CD14-positive monocyte (primary cell): ENCODE data around the gene WWTR1. TPM values are rescaled to one million over a fixed set of nuclear protein-coding genes. Genes with fewer than 3 reads are reported as not detected.

ENCODE experiments used
- DNase-seq, 3 donors: peaks; one replicate each; pipeline ENCODE4 v3.0.0-alpha.2; 2011 to 2022
- H2AFZ ChIP-seq: 2 replicates; pipeline ENCODE4 v1.6.0; 2012; ENCODE audit warnings: mild to moderate bottlenecking, low read depth, low read length, inconsistent platforms; ENCODE audit not compliant: insufficient read depth, poor library complexity, severe bottlenecking
- H3K27ac ChIP-seq, 2 donors: 1 replicate in 1 of 2; 2 replicates in 1 of 2; pipeline ENCODE4 v1.5.1; 2012 to 2013; ENCODE audit warnings: low read length in 2 of 2, control low read depth in 1 of 2, inconsistent platforms in 1 of 2, low read depth in 1 of 2, mild to moderate bottlenecking in 1 of 2
- H3K27me3 ChIP-seq, 2 donors: one replicate each; pipeline versions ENCODE4 v1.6.0 to v1.6.1; 2011 to 2013; ENCODE audit warnings: low read length in 2 of 2; ENCODE audit not compliant: control insufficient read depth in 2 of 2, insufficient read depth in 2 of 2
- H3K36me3 ChIP-seq, 2 donors: replicated peaks in 1 of 2; 1 replicate in 1 of 2; 2 replicates in 1 of 2; pipeline versions ENCODE4 v1.5.1 to v1.6.1; 2012 to 2013; ENCODE audit warnings: low read length in 2 of 2, control low read depth in 1 of 2, inconsistent platforms in 1 of 2, mild to moderate bottlenecking in 1 of 2; ENCODE audit not compliant: insufficient read depth in 2 of 2, control insufficient read depth in 1 of 2
- H3K4me1 ChIP-seq, 2 donors: 1 replicate in 1 of 2; 2 replicates in 1 of 2; pipeline versions ENCODE4 v1.5.1 to v1.6.1; 2012 to 2013; ENCODE audit warnings: low read length in 2 of 2, control low read depth in 1 of 2, inconsistent platforms in 1 of 2, mild to moderate bottlenecking in 1 of 2, moderate library complexity in 1 of 2; ENCODE audit not compliant: insufficient read depth in 2 of 2, control insufficient read depth in 1 of 2
- H3K4me2 ChIP-seq: replicated peaks from 2 replicates; pipeline ENCODE3; 2012; ENCODE audit warnings: low read length, moderate library complexity, mild to moderate bottlenecking; ENCODE audit not compliant: poor library complexity, severe bottlenecking; ENCODE audit errors: extremely low read depth
- H3K4me3 ChIP-seq, 3 experiments: fragments of 200-600 bp in 1 of 3; sonication (generic) in 1 of 3; replicated peaks in 1 of 3; 1 replicate in 2 of 3; 2 replicates in 1 of 3; pipeline ENCODE4 v1.5.1; 2011 to 2013; ENCODE audit warnings: low read length in 3 of 3, mild to moderate bottlenecking in 3 of 3, control low read depth in 2 of 3, low read depth in 2 of 3, inconsistent platforms in 1 of 3, moderate library complexity in 1 of 3
- H3K79me2 ChIP-seq: 2 replicates; pipeline ENCODE4 v1.6.0; 2012; ENCODE audit warnings: mild to moderate bottlenecking, control low read depth, inconsistent platforms, low read length, moderate library complexity; ENCODE audit not compliant: insufficient read depth
- H3K9ac ChIP-seq: 2 replicates; pipeline ENCODE4 v1.6.0; 2017; ENCODE audit warnings: low read length, mild to moderate bottlenecking; ENCODE audit not compliant: insufficient read depth, poor library complexity, severe bottlenecking
- H3K9me3 ChIP-seq, 2 donors: replicated peaks in 1 of 2; 1 replicate in 1 of 2; 2 replicates in 1 of 2; pipeline versions ENCODE4 v1.5.1 to v1.6.1; 2012 to 2013; ENCODE audit warnings: low read length in 2 of 2, control low read depth in 1 of 2; ENCODE audit not compliant: control insufficient read depth in 1 of 2, insufficient read depth in 1 of 2
- H4K20me1 ChIP-seq: 2 replicates; pipeline ENCODE4 v1.6.0; 2012; ENCODE audit warnings: mild to moderate bottlenecking, low read length, control low read depth, moderate library complexity; ENCODE audit not compliant: insufficient read depth
- H3K27ac Mint-ChIP-seq, 7 donors: one replicate each; pipeline ENCODE4 v1.8.0; 2020; ENCODE audit warnings: mild to moderate bottlenecking in 7 of 7, mixed read lengths in 7 of 7, moderate library complexity in 6 of 7, inconsistent platforms in 2 of 7
- H3K27me3 Mint-ChIP-seq, 3 donors: one replicate each; pipeline ENCODE4 v1.8.0; 2021 to 2022; ENCODE audit warnings: low read depth in 3 of 3, mild to moderate bottlenecking in 3 of 3, mixed read lengths in 3 of 3, moderate library complexity in 3 of 3, inconsistent platforms in 1 of 3
- H3K36me3 Mint-ChIP-seq, 2 donors: one replicate each; pipeline ENCODE4 v1.8.0; 2020; ENCODE audit warnings: mixed read lengths in 2 of 2, inconsistent platforms in 1 of 2, mild to moderate bottlenecking in 1 of 2
- H3K4me1 Mint-ChIP-seq: one replicate; pipeline ENCODE4 v1.8.0; 2020; ENCODE audit warnings: mild to moderate bottlenecking, mixed read lengths
- H3K4me3 Mint-ChIP-seq, 2 donors: one replicate each; pipeline ENCODE4 v1.8.0; 2020; ENCODE audit warnings: mild to moderate bottlenecking in 2 of 2, mixed read lengths in 2 of 2, moderate library complexity in 1 of 2
- H3K9me3 Mint-ChIP-seq, 7 donors: one replicate each; pipeline ENCODE4 v1.8.0; 2020 to 2022; ENCODE audit warnings: mixed read lengths in 7 of 7, mild to moderate bottlenecking in 6 of 7, moderate library complexity in 6 of 7, inconsistent platforms in 2 of 7
- WGBS: methylation state at CpG from one replicate; pipeline ENCODE4 v1.1.5; 2013; ENCODE audit warnings: missing lambda C conversion rate; ENCODE audit not compliant: insufficient coverage; 5-methylcytosine and 5-hydroxymethylcytosine counted together
- intact Hi-C, 2 donors: fragments of 100-400 bp; cut with micrococcal nuclease; formaldehyde crosslinking; loops; one replicate each; pipeline versions ENCODE4 v1.15.0 to v1.15.1; 2023
- polyA plus RNA-seq, 3 donors: library from polyadenylated mRNA; depleted of rRNA in 1 of 3; unstranded in 2 of 3; stranded (reverse) in 1 of 3; fragments of 300-500 nt in 2 of 3; fragments of >200 nt in 1 of 3; fragmentation: Illumina TruSeq in 2 of 3; gene quantifications; 1 replicate in 2 of 3; 2 replicates in 1 of 3; pipeline ENCODE4 v1.2.3, GENCODE V29; 2012 to 2021
- TF ChIP-seq, protein P1 (sequence below): fragments of 200-600 bp; IDR thresholded peaks from one replicate; pipeline ENCODE4 v1.8.0; 2022; ENCODE audit warnings: antibody characterized with exemption, mild to moderate bottlenecking

WWTR1 gene
- polyA plus RNA-seq, 3 donors, result not detected

DNA sequence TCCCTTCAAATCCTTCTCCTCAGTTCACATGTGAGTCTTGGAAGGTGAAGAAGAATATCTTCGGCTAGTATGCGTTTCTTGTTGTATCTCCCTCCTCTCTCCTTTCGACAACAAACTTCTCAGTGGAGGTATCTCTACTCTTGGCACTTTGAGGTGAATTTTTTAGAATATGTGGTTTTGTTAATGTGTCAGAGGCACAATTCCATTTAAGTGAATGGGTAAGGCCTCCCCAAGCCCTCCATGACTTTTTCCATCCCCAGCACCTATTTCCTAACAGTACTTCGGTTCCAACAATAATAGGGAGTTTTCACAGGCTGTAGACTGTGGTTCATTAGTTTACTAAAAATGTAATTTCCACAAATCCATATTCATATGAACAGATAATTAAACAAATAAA is 109.2 kb downstream of the WWTR1 start:
- H4K20me1 ChIP-seq, result no peaks in the 10 kb centered on the region
- no peaks in the 10 kb centered on the region for H3K4me1 Mint-ChIP-seq
- TF ChIP-seq, protein P1, sequence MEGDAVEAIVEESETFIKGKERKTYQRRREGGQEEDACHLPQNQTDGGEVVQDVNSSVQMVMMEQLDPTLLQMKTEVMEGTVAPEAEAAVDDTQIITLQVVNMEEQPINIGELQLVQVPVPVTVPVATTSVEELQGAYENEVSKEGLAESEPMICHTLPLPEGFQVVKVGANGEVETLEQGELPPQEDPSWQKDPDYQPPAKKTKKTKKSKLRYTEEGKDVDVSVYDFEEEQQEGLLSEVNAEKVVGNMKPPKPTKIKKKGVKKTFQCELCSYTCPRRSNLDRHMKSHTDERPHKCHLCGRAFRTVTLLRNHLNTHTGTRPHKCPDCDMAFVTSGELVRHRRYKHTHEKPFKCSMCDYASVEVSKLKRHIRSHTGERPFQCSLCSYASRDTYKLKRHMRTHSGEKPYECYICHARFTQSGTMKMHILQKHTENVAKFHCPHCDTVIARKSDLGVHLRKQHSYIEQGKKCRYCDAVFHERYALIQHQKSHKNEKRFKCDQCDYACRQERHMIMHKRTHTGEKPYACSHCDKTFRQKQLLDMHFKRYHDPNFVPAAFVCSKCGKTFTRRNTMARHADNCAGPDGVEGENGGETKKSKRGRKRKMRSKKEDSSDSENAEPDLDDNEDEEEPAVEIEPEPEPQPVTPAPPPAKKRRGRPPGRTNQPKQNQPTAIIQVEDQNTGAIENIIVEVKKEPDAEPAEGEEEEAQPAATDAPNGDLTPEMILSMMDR, result no peak
- intact Hi-C loops, result no loop called here
- no peak overlapping the region for H2AFZ ChIP-seq
- H3K4me3 Mint-ChIP-seq, result no peak overlapping the region
- no peak overlapping the region for H3K4me3 ChIP-seq
- H3K9me3 Mint-ChIP-seq, result no peaks in the 10 kb centered on the region
- H3K79me2 ChIP-seq, result no peaks in the 10 kb centered on the region
- H3K27me3 Mint-ChIP-seq, result peaks cover 14 to 34% (median 22%) of the 10 kb centered on the region in 3 donors
- H3K9me3 ChIP-seq, result no peaks in the 10 kb centered on the region
- no peak overlapping the region for H3K27ac Mint-ChIP-seq
- no peaks in the 10 kb centered on the region for H3K4me1 ChIP-seq
- no peak overlapping the region for H3K4me2 ChIP-seq
- H3K27ac ChIP-seq, result no peak overlapping the region
- WGBS, result no CpG with 5 or more reads among the region's 4 CpGs
- no peaks in the 10 kb centered on the region for H3K36me3 ChIP-seq
- no peak overlapping the region for H3K9ac ChIP-seq
- no peaks in the 10 kb centered on the region for H3K36me3 Mint-ChIP-seq
- peaks cover 6 to 37% of the 10 kb centered on the region in 2 donors for H3K27me3 ChIP-seq
- no peak for DNase-seq

DNA sequence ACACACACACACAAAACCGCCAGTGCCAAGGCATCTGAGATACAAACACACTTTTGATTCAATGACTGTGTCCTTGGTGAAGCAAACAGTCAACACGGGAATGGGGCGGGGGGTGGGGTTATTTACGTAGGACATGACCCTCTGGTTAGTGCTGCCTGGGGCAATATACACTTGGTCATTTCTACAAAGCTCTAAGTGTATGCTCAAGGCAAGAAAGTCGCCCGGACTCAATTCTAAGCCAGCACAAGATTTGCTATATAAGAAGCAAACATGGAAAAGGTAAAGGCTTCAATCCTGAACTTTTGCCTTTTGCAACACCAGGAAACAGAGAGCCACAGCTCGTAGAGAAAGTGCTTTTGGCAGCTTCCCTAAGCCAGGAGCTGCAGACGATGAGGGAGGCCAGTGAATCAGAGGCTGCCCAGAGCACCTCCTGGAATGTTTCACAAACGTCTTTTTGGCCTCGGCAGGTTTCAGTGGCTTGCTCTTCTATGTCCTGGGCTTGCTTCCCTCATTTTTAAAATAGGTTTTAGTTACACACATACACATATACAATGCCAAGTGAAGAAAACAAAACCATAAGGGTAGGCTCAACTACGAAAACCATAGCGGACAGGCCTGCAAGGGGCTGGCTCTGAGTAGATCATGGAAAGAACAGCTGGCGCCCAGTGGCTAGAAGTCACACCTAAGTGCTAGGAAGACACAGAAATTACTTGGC is 109.7 kb downstream of the WWTR1 start:
- Histone ChIP-seq H3K4me3 (no peak overlapping the region), H3K4me1 (no peaks in the 10 kb centered on the region), H3K9ac (no peak overlapping the region), H3K4me2 (no peak overlapping the region), H3K36me3 (no peaks in the 10 kb centered on the region), H3K9me3 (no peaks in the 10 kb centered on the region), H2AFZ (no peak overlapping the region), H3K27me3 (peaks cover 6 to 32% of the 10 kb centered on the region in 2 donors), H3K27ac (no peak overlapping the region), H4K20me1 (no peaks in the 10 kb centered on the region), H3K79me2 (no peaks in the 10 kb centered on the region)
- H3K4me3 Mint-ChIP-seq, result no peak overlapping the region
- WGBS, result 91% methylated on average over 10 of the region's 13 CpGs
- intact Hi-C loops, result no loop called here
- H3K9me3 Mint-ChIP-seq, result no peaks in the 10 kb centered on the region
- H3K27me3 Mint-ChIP-seq, result peaks cover 12 to 31% (median 22%) of the 10 kb centered on the region in 3 donors
- TF ChIP-seq, protein P1, result no peak
- no peak for DNase-seq
- no peaks in the 10 kb centered on the region for H3K36me3 Mint-ChIP-seq
- H3K27ac Mint-ChIP-seq, result no peak overlapping the region
- H3K4me1 Mint-ChIP-seq, result no peaks in the 10 kb centered on the region
